MCF 10A (cell line): Measurements from ENCODE around the gene MBD6. TPM values are rescaled to one million over a fixed set of nuclear protein-coding genes. Genes with fewer than 3 reads are reported as not detected.

Experiments
- BruUV-seq: library from RNA; stranded (reverse); fragments of 400-500 nt; replicated peaks from 2 replicates; lab custom pipeline; 2021; lab: Mats Ljungman, UMichigan
- CTCF ChIA-PET: fragments of 300-600 bp; sonication (Branson Sonifier 250); formaldehyde crosslinking; extraction: SDS; loops from one replicate; lab custom pipeline; 2021; ENCODE audit warnings: antibody characterized with exemption, inconsistent platforms; lab: Yijun Ruan, JAX
- POLR2A ChIA-PET: fragments of 300-600, 350-650 bp; sonication (Branson Sonifier 250); formaldehyde crosslinking; extraction: SDS; loops from one replicate; lab custom pipeline; 2020; ENCODE audit warnings: antibody characterized with exemption, inconsistent platforms; lab: Yijun Ruan, JAX
- DNase-seq: peaks from one replicate; pipeline ENCODE4 v3.0.0-alpha.2; 2018; ENCODE audit not compliant: unreplicated experiment
- H3K27ac Mint-ChIP-seq: one replicate; pipeline ENCODE4 v1.8.0; 2022; ENCODE audit warnings: mild to moderate bottlenecking, low read depth, mixed read lengths; ENCODE audit not compliant: unreplicated experiment
- H3K27me3 Mint-ChIP-seq: one replicate; pipeline ENCODE4 v1.8.0; 2022; ENCODE audit warnings: mixed read lengths; ENCODE audit not compliant: insufficient read depth, unreplicated experiment
- H3K36me3 Mint-ChIP-seq: one replicate; pipeline ENCODE4 v1.8.0; 2022; ENCODE audit warnings: mild to moderate bottlenecking, moderate library complexity, mixed read lengths; ENCODE audit not compliant: insufficient read depth, unreplicated experiment
- H3K4me1 Mint-ChIP-seq: one replicate; pipeline ENCODE4 v1.8.0; 2022; ENCODE audit warnings: mixed read lengths; ENCODE audit not compliant: insufficient read depth, unreplicated experiment
- H3K4me3 Mint-ChIP-seq: one replicate; pipeline ENCODE4 v1.8.0; 2022; ENCODE audit warnings: mild to moderate bottlenecking, moderate library complexity, mixed read lengths; ENCODE audit not compliant: unreplicated experiment
- H3K9me3 Mint-ChIP-seq: one replicate; pipeline ENCODE4 v1.8.0; 2022; ENCODE audit warnings: mixed read lengths; ENCODE audit not compliant: unreplicated experiment
- intact Hi-C: fragments of 100-400 bp; cut with micrococcal nuclease; formaldehyde crosslinking; loops from 2 replicates; pipeline ENCODE4 v1.14.1; 2022
- total RNA-seq: library from RNA; stranded (reverse); gene quantifications from 2 replicates; pipeline ENCODE4 v1.2.3, GENCODE V29; 2022
- TF ChIP-seq, protein P1 (sequence below): fragments of 200-600 bp; IDR thresholded peaks from one replicate; pipeline ENCODE4 v1.8.0; 2022; ENCODE audit warnings: antibody characterized with exemption, mild to moderate bottlenecking; ENCODE audit not compliant: unreplicated experiment

The MBD6 gene
- total RNA-seq, 1 experiment from 2014 or later = 96.5 TPM

DNA sequence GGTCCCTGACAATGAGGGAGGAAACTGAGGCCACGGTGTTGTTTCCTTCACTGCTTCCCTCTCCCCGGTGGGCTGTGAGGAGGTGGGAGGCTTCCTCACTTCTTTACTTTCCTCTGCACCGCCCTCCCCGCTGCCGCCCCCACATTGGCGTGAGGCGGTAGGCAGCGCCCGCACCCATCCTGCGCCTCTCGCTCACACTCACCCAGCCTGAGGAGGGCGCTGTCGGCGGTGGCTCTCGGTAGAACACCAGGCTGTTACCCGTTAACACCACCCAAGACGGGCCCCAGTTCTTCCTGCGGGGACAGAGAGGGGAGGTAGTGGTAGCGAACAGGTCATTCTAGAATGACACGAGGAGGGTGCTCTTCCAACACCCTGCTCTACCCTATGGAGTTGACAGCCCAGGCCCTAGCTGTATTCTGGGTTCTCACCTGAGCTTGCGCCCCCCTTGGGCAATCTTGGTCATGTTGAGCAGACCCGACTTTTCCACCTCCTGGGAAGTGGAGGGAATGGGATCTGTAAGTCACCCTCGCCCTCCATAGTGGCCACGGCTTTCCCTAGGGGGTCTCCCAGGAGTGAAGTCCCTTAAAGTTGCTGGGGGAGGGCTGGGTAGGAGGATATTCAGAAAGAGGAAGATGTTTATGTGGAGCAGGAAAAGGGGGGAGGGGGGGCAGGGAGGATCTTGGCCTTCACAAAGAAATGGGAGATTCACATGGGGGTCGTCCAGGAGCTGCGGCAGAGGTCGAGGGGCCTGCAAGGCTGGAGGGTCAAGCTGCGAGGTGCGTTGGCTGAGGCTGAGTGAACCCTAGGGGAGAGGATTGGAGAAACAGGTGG is 46.2 kb upstream of the MBD6 start:
- Mint-ChIP-seq H3K4me3 (no peak overlapping the region), H3K36me3 (no peaks in the 10 kb centered on the region), H3K4me1 (peaks cover 7% of the 10 kb centered on the region), H3K27ac (no peak overlapping the region), H3K27me3 (peaks cover 89% of the 10 kb centered on the region), H3K9me3 (no peaks in the 10 kb centered on the region)
- CTCF ChIA-PET = interaction anchor here (0.5 to 1.0 kb wide), 3 partner anchors 11 to 47 kb away, joined by 3 to 4 read pairs (median 3); no protein-coding TSS in a partner anchor
- BruUV-seq = no TSS peak
- intact Hi-C loops = no loop called here
- DNase-seq = no peak
- TF ChIP-seq, protein P1, sequence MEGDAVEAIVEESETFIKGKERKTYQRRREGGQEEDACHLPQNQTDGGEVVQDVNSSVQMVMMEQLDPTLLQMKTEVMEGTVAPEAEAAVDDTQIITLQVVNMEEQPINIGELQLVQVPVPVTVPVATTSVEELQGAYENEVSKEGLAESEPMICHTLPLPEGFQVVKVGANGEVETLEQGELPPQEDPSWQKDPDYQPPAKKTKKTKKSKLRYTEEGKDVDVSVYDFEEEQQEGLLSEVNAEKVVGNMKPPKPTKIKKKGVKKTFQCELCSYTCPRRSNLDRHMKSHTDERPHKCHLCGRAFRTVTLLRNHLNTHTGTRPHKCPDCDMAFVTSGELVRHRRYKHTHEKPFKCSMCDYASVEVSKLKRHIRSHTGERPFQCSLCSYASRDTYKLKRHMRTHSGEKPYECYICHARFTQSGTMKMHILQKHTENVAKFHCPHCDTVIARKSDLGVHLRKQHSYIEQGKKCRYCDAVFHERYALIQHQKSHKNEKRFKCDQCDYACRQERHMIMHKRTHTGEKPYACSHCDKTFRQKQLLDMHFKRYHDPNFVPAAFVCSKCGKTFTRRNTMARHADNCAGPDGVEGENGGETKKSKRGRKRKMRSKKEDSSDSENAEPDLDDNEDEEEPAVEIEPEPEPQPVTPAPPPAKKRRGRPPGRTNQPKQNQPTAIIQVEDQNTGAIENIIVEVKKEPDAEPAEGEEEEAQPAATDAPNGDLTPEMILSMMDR = no peak
- POLR2A ChIA-PET = no interaction called here

DNA sequence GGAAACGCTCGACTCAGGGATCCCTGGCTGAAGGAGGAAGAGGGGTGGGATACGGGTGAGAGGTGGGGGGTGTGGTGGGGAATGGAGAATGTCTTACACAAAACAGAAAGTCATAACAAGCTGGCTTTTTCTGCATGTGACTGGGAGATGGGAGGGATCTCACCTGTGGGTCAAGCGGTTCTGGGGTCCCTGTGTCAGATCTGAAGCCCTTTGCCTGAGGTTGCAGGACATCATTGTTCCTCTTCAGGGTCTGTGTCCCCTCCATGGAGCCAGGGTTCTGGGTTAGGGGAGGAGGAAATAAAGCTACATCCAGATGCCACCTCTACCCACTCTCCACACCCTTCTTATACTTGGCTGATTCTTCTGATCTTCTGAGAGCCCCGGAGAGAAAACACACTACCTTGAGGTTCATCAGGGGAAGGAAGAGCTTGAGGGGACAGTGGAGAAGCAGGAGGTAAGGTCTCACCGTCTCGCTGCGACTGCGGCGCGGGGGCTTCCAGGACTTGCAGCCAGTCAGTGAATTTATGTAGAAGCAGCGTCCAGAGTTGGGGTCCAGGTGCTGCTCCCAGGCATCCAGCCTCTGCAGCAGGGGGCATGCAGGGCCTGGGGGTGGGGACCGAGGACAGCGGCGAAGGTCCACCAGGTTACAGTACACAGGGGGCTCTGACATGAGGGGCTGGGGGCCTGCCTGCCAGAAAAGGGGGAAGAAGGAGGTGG is 45.5 kb upstream of the MBD6 start:
- CTCF ChIA-PET = interaction anchor here (1.0 kb wide), 1 partner anchor 10 kb away, joined by 4 read pairs; no protein-coding TSS in a partner anchor
- intact Hi-C loops = no loop called here
- TF ChIP-seq, protein P1 = no peak
- H3K27ac Mint-ChIP-seq = no peak overlapping the region
- no peaks in the 10 kb centered on the region for H3K36me3 Mint-ChIP-seq
- BruUV-seq = no TSS peak
- H3K4me3 Mint-ChIP-seq = no peak overlapping the region
- no peak for DNase-seq
- peaks cover 89% of the 10 kb centered on the region for H3K27me3 Mint-ChIP-seq
- POLR2A ChIA-PET = no interaction called here
- H3K9me3 Mint-ChIP-seq = no peaks in the 10 kb centered on the region
- H3K4me1 Mint-ChIP-seq = peaks cover 7% of the 10 kb centered on the region

DNA sequence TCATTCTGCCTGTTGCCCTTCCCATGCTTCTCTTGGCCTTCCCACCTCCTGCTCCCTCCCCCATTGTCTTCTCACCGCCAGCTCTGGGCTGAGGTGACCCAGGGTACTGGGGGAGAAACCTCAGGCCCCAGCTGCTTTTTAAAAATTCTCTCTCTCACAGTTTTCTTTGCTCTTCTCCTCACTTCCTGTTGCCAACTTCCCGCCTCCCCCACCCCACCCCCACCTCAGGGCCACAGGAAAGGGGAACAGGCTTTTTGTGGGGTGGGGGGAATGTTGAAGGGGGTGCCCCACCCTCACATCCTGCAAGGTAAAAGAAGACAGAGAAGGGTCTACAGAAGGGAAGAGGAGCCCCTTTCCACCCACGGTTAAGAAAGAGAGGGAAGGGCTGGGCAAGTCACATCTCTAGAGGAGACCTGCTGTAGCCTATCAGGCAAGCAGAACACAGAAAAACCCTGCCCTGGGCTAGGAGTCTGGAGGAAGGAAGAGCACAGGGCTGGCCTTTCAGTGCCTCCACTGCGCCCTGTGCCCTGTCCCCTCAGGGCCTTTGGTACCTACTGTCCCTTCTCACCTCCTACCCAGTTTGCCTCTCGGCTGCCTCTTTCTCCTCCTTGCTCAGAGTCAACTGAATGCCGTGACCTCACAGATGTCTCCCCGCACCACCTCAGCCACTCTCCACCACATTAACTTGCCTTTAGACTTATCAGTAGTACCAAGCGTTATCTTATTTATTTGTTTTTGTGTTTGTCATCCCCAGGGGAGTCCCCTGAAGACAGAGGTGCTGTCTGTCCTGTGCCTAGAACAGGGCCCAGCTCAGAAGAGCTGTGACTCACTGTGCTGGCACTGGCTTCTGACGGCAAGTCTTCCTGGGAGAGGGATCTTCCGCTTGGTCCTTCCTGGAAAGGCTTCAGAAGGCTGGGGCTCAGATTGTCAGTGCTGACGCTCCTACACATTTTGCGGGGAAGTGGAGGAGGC is 44.6 kb upstream of the MBD6 start:
- H3K27ac Mint-ChIP-seq = no peak overlapping the region
- CTCF ChIA-PET = interaction anchor here (0.8 to 1.0 kb wide), 2 partner anchors 9 to 15 kb away, joined by 3 to 4 read pairs; no protein-coding TSS in a partner anchor
- intact Hi-C loops = no loop called here

More for the DNA sequence above, 44.6 kb upstream of the MBD6 start:
- Mint-ChIP-seq H3K4me1 (peaks cover 7% of the 10 kb centered on the region), H3K27me3 (peaks cover 83% of the 10 kb centered on the region), H3K9me3 (no peaks in the 10 kb centered on the region), H3K36me3 (no peaks in the 10 kb centered on the region), H3K4me3 (no peak overlapping the region)
- POLR2A ChIA-PET = no interaction called here
- DNase-seq = peak; percentile 40
- no TSS peak for BruUV-seq
- TF ChIP-seq, protein P1 = no peak
